ENCODE measurements around the gene WBP2.
"Not testable (repeated sequence)": the region's sequence is repeated elsewhere in the genome, so short reads cannot be mapped to it uniquely, and the experiment has no call there.

The WBP2 gene

GRCh38 chr17:75813081-75814020, 41.8 kb downstream of the WBP2 start:
- DNase-seq (ENCODE audit: low spot score) = no peak

GRCh38 chr17:75812096-75813013, 42.8 kb downstream of the WBP2 start:
- no peak for DNase-seq (ENCODE audit: low spot score)

- DNase-seq (ENCODE audit: low spot score) = no peak
Observed at GRCh38 chr17:75811174-75811573, 44.0 kb downstream of the WBP2 start.

- DNase-seq (ENCODE audit: low spot score) = not testable (repeated sequence)
Observed at GRCh38 chr17:75810756-75811155, 44.4 kb downstream of the WBP2 start.

GRCh38 chr17:75810216-75810615, 44.9 kb downstream of the WBP2 start:
- DNase-seq (ENCODE audit: low spot score) = no peak

- no peak for DNase-seq (ENCODE audit: low spot score)
Observed at GRCh38 chr17:75809631-75810111, 45.5 kb downstream of the WBP2 start.

- DNase-seq (ENCODE audit: low spot score) = no peak
Observed at GRCh38 chr17:75808905-75809621, 46.1 kb downstream of the WBP2 start.

- DNase-seq (ENCODE audit: low spot score) = no peak
Observed at GRCh38 chr17:75808549-75808904, 46.6 kb downstream of the WBP2 start.

GRCh38 chr17:75807861-75808260, 47.3 kb downstream of the WBP2 start:
- no peak for DNase-seq (ENCODE audit: low spot score)

GRCh38 chr17:75806822-75807500, 48.2 kb downstream of the WBP2 start:
- DNase-seq (ENCODE audit: low spot score) = no peak

GRCh38 chr17:75803883-75804282, 51.3 kb downstream of the WBP2 start:
- no peak for DNase-seq (ENCODE audit: low spot score)

GRCh38 chr17:75799402-75799801, 55.7 kb downstream of the WBP2 start:
- no peak for DNase-seq (ENCODE audit: low spot score)

GRCh38 chr17:75795820-75796607, 59.1 kb downstream of the WBP2 start:
- DNase-seq (ENCODE audit: low spot score) = no peak

Measured in hematopoietic multipotent progenitor cell treated with erythropoietin and hydrocortisone succinate and interleukin-3 and kit ligand, for 17 days (in vitro differentiated cells).